OCI-LY3 (cell line): ENCODE data around the gene FOXE1.

Source experiments
- H2AFZ ChIP-seq: fragments of 200-600, 300-600 bp; shearing (Covaris generic); 2 replicates; pipeline ENCODE4 v1.6.0; 2014; ENCODE audit warnings: antibody characterized with exemption, low read depth, low read length
- H3K27ac ChIP-seq: fragments of 200-600, 300-600 bp; sonication (generic); 2 replicates; pipeline ENCODE4 v1.5.1; 2014; ENCODE audit warnings: mild to moderate bottlenecking, low read length, moderate library complexity, mixed read lengths
- H3K27me3 ChIP-seq: fragments of 200-600, 300-600 bp; sonication (generic); 2 replicates; pipeline ENCODE4 v1.6.1; 2014; ENCODE audit warnings: low read depth, low read length, mixed read lengths
- H3K36me3 ChIP-seq: fragments of 200-600, 300-600 bp; sonication (generic); replicated peaks from 2 replicates; pipeline ENCODE3; 2014; ENCODE audit warnings: low read depth, low read length, mixed read lengths
- H3K4me1 ChIP-seq: fragments of 300-600, 200-600 bp; sonication (generic); 2 replicates; pipeline ENCODE4 v1.6.1; 2014; ENCODE audit warnings: low read length, mixed read lengths
- H3K4me2 ChIP-seq: fragments of 200-600, 300-600 bp; sonication (generic); 2 replicates; pipeline ENCODE4 v1.6.1; 2014; ENCODE audit warnings: low read length, mixed read lengths
- H3K4me3 ChIP-seq: fragments of 300-600, 200-600 bp; sonication (generic); 2 replicates; pipeline ENCODE4 v1.5.1; 2014; ENCODE audit warnings: antibody characterized with exemption, mild to moderate bottlenecking, low read length, moderate library complexity
- H3K79me2 ChIP-seq: fragments of 300-600, 200-600 bp; shearing (Covaris generic); 2 replicates; pipeline ENCODE4 v1.6.1; 2014; ENCODE audit warnings: mild to moderate bottlenecking, low read length, mixed read lengths
- H3K9ac ChIP-seq: fragments of 300-600, 200-600 bp; shearing (Covaris generic); 2 replicates; pipeline ENCODE4 v1.6.0; 2014; ENCODE audit warnings: mild to moderate bottlenecking, low read length, moderate library complexity
- H3K9me3 ChIP-seq: fragments of 200-600, 300-600 bp; shearing (Covaris generic); 2 replicates; pipeline ENCODE4 v1.6.1; 2014; ENCODE audit warnings: low read length, mixed read lengths; ENCODE audit not compliant: insufficient read depth
- H4K20me1 ChIP-seq: fragments of 200-600, 300-600 bp; sonication (generic); 2 replicates; pipeline ENCODE4 v1.6.1; 2016; ENCODE audit warnings: low read length, mixed read lengths; ENCODE audit not compliant: insufficient read depth
- EZH2phosphoT487 ChIP-seq: fragments of 200-600 bp; shearing (Covaris generic); IDR thresholded peaks from 2 replicates; pipeline ENCODE4 v1.6.1; 2018; ENCODE audit warnings: antibody characterized with exemption, mixed run types, low read depth
- TF ChIP-seq, protein P1 (sequence below): fragments of 200-600, 300-600 bp; sonication (generic); IDR thresholded peaks from 2 replicates; pipeline ENCODE4 v1.5.1; 2014; ENCODE audit warnings: antibody characterized with exemption, low read length, low read depth

Gene FOXE1

DNA sequence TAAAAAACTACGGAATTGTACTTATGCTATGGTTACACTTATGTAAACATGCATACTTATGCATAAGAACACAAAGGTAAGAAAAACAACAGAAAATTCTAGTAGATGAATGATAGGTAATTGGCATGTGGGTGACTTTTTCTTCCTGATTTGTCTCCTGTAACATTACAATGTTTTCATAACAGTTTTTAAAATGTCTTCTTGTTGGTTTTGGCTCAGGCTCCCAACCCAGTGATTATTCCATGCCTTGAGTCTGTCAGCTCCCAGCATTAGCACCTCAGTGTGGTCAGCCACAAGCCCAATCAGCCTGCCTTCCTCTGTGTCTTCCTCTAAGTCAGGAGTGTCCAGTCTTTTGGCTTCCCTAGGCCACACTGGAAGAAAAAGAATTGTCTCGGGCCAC, 7.9 kb upstream of the FOXE1 start:
- Histone ChIP-seq H3K4me1 (no peaks in the 10 kb centered on the region), H3K36me3 (no peaks in the 10 kb centered on the region), H3K9ac (no peak overlapping the region), H3K27me3 (peaks cover 7% of the 10 kb centered on the region), H3K27ac (no peak overlapping the region), H3K9me3 (no peaks in the 10 kb centered on the region), H2AFZ (no peak overlapping the region), H3K4me2 (no peak overlapping the region), H3K79me2 (no peaks in the 10 kb centered on the region), H4K20me1 (no peaks in the 10 kb centered on the region), H3K4me3 (no peak overlapping the region)
- TF ChIP-seq, protein P1, sequence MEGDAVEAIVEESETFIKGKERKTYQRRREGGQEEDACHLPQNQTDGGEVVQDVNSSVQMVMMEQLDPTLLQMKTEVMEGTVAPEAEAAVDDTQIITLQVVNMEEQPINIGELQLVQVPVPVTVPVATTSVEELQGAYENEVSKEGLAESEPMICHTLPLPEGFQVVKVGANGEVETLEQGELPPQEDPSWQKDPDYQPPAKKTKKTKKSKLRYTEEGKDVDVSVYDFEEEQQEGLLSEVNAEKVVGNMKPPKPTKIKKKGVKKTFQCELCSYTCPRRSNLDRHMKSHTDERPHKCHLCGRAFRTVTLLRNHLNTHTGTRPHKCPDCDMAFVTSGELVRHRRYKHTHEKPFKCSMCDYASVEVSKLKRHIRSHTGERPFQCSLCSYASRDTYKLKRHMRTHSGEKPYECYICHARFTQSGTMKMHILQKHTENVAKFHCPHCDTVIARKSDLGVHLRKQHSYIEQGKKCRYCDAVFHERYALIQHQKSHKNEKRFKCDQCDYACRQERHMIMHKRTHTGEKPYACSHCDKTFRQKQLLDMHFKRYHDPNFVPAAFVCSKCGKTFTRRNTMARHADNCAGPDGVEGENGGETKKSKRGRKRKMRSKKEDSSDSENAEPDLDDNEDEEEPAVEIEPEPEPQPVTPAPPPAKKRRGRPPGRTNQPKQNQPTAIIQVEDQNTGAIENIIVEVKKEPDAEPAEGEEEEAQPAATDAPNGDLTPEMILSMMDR, result no peak
- no peak for TF ChIP-seq EZH2phosphoT487

DNA sequence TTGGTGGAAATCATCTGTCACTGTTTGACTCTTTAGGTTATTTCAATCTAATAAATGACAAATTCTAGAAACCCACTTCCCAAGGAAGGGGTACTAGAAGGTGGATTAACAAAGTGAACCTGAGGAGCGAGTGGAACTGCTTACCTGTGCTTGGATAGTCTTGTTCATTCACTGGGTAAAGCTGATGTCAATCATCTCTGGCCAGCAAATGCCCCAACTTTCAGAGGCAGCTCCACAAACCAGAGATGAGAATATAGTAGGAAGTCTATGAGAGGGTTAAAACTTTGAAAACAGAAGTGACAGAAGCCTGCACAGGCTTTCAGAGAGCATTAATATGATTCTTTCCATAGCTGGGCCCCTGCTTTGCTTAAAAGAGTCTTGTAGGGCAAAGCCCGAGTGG, 7.3 kb upstream of the FOXE1 start:
- peaks cover under 1% of the 10 kb centered on the region; the same call in 1 of the 2 replicates for H3K27me3 ChIP-seq

DNA sequence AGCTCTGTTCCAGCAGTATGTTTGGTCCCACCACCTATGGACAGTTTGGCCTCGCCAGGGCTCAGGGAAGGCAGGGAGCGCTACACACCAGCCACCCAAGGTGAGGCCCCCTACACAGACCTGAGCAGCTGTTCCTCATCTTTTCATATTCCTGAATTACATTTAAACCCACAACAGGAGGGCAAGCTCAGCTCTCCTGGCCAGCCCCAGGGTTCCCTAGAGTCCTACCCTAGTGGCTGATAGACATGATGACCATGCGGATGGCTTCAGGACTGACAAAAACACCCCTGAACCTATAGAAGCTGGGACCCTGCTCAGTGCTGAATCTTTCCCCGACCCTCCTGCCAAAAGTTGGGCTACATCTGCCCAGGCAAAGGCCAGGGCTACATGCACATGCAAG, 6.7 kb upstream of the FOXE1 start:
- TF ChIP-seq, protein P1, result no peak
- no peak for TF ChIP-seq EZH2phosphoT487
- no peaks in the 10 kb centered on the region for H3K27me3 ChIP-seq
- H2AFZ ChIP-seq, result no peak overlapping the region
- no peaks in the 10 kb centered on the region for H3K36me3 ChIP-seq
- H4K20me1 ChIP-seq, result no peaks in the 10 kb centered on the region
- H3K4me1 ChIP-seq, result no peaks in the 10 kb centered on the region
- no peak overlapping the region for H3K9ac ChIP-seq
- H3K4me3 ChIP-seq, result no peak overlapping the region
- H3K27ac ChIP-seq, result no peak overlapping the region
- H3K79me2 ChIP-seq, result no peaks in the 10 kb centered on the region
- H3K9me3 ChIP-seq, result no peaks in the 10 kb centered on the region
- H3K4me2 ChIP-seq, result no peak overlapping the region

More for the DNA sequence above, 7.3 kb upstream of the FOXE1 start:
- Histone ChIP-seq H3K9me3 (no peaks in the 10 kb centered on the region), H3K36me3 (no peaks in the 10 kb centered on the region), H3K79me2 (no peaks in the 10 kb centered on the region), H3K4me3 (no peak overlapping the region), H4K20me1 (no peaks in the 10 kb centered on the region), H3K9ac (no peak overlapping the region), H3K4me2 (no peak overlapping the region), H2AFZ (no peak overlapping the region), H3K27ac (no peak overlapping the region), H3K4me1 (no peaks in the 10 kb centered on the region)
- TF ChIP-seq, protein P1, result no peak
- no peak for TF ChIP-seq EZH2phosphoT487

DNA sequence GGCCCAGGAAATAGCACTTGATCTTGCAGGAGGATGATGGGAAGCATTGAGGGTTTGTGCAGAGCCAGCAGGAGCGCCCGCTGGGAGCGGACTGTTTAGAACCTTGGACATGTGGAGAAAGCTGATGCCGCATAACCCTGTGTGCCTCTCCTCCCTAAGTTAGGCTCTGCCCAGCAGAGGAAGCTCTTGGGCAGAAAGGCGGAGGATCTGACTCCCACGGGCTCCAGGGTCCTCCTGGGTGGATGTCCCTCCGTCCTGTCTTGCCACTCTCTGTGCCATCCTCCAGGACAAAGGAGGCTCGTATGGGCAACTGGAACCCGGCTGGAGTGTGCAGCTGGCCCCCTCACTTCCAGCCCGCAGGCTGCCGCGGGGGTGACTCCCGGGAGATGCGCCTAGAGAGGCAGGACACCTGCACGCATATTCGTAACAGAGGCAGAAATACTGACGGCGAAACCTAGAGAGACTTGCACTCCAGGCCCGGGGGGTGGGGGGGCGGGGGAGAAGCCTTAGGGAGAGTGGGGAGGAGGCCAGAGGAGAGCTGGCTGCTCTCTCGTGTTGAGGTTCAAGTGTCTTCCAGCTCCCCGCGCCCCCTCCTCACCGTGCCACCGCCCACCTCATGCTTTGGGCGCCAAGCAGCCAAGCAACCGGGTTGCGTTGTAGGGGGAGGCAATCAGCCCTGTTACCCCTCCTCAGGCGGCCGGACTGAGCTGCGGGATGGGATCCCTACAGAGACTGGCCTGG, 5.4 kb upstream of the FOXE1 start:
- Histone ChIP-seq H3K27me3 (no peaks in the 10 kb centered on the region), H3K4me1 (no peaks in the 10 kb centered on the region), H3K9ac (no peak overlapping the region), H3K27ac (no peak overlapping the region), H4K20me1 (no peaks in the 10 kb centered on the region), H3K4me2 (no peak overlapping the region), H3K79me2 (no peaks in the 10 kb centered on the region), H3K36me3 (no peaks in the 10 kb centered on the region), H3K9me3 (no peaks in the 10 kb centered on the region), H2AFZ (no peak overlapping the region), H3K4me3 (no peak overlapping the region)
- TF ChIP-seq EZH2phosphoT487, result no peak
- TF ChIP-seq, protein P1, result no peak
